Activated B cell treated with CpG ODN at 0.5 μM for 24 hours (primary cell): ENCODE measurements around the gene CHST13. TPM values are rescaled to one million over a fixed set of nuclear protein-coding genes. Genes with fewer than 3 reads are reported as not detected.
"Not testable (repeated sequence)": the region's sequence is repeated elsewhere in the genome, so short reads cannot be mapped to it uniquely, and the experiment has no call there.

ENCODE experiments used
- ATAC-seq: fragments of 200-7000 bp; cut with Tn5 transposase; one replicate; pipeline ENCODE4 v1.10.0; 2021; ENCODE audit warnings: low read depth, mild to moderate bottlenecking, moderate library complexity
- CTCF ChIA-PET: fragments of 350-600 bp; sonication (Branson Sonifier 250); formaldehyde crosslinking; loops from one replicate; lab custom pipeline; 2021; ENCODE audit warnings: antibody characterized with exemption; lab: Charles Lee
- POLR2A ChIA-PET: fragments of 350-600 bp; sonication (Branson Sonifier 250); formaldehyde crosslinking; loops from one replicate; lab custom pipeline; 2021; ENCODE audit warnings: antibody characterized with exemption; lab: Charles Lee
- DNase-seq: peaks from one replicate; pipeline ENCODE4 v3.0.0; 2022
- H3K27ac Mint-ChIP-seq: one replicate; pipeline ENCODE4 v1.8.0; 2020; ENCODE audit warnings: mixed read lengths
- H3K27me3 Mint-ChIP-seq: one replicate; pipeline ENCODE4 v1.8.0; 2021; ENCODE audit warnings: mixed read lengths
- H3K36me3 Mint-ChIP-seq: one replicate; pipeline ENCODE4 v1.8.0; 2021; ENCODE audit warnings: low read depth, mixed read lengths
- H3K4me1 Mint-ChIP-seq: one replicate; pipeline ENCODE4 v1.8.0; 2021; ENCODE audit warnings: mixed read lengths
- H3K4me3 Mint-ChIP-seq: one replicate; pipeline ENCODE4 v1.8.0; 2020; ENCODE audit warnings: mild to moderate bottlenecking, mixed read lengths
- H3K9me3 Mint-ChIP-seq: one replicate; pipeline ENCODE4 v1.8.0; 2020; ENCODE audit warnings: mixed read lengths
- CTCF ChIP-seq: fragments of 200-600 bp; IDR thresholded peaks from one replicate; pipeline ENCODE4 v1.8.0; 2022; ENCODE audit warnings: antibody characterized with exemption, mild to moderate bottlenecking
- intact Hi-C: fragments of 100-400 bp; cut with micrococcal nuclease; formaldehyde crosslinking; loops from one replicate; pipeline ENCODE4 v1.15.1; 2024
- total RNA-seq: library from RNA; stranded (reverse); gene quantifications from 2 replicates; pipeline ENCODE4 v1.2.3, GENCODE V29; 2022

CHST13 gene
- total RNA-seq, 1 donor from 2014 or later: not detected

GRCh38 chr3:126529585-126530170, 5.7 kb downstream of the CHST13 start:
- ATAC-seq: no peak
- no peak overlapping the region for H3K4me3 Mint-ChIP-seq
- peaks cover 4% of the 10 kb centered on the region for H3K27me3 Mint-ChIP-seq
- ChIA-PET CTCF (no interaction called here), POLR2A (no interaction called here)
- no peak for DNase-seq
- intact Hi-C loops: loop anchor here (10.0 kb wide), 2 partner anchors 125 to 225 kb away; partner anchors contain the start of gene TXNRD3
- no peaks in the 10 kb centered on the region for H3K4me1 Mint-ChIP-seq
- TF ChIP-seq CTCF: no peak
- no peak overlapping the region for H3K27ac Mint-ChIP-seq
- no peaks in the 10 kb centered on the region for H3K9me3 Mint-ChIP-seq
- H3K36me3 Mint-ChIP-seq: no peaks in the 10 kb centered on the region

GRCh38 chr3:126530171-126531050, 6.5 kb downstream of the CHST13 start:
- ATAC-seq: no peak
- H3K36me3 Mint-ChIP-seq: no peaks in the 10 kb centered on the region
- ChIA-PET POLR2A (no interaction called here), CTCF (no interaction called here)
- H3K9me3 Mint-ChIP-seq: no peaks in the 10 kb centered on the region
- no peaks in the 10 kb centered on the region for H3K4me1 Mint-ChIP-seq
- H3K27ac Mint-ChIP-seq: no peak overlapping the region
- no peak overlapping the region for H3K4me3 Mint-ChIP-seq
- DNase-seq: no peak
- TF ChIP-seq CTCF: no peak
- intact Hi-C loops: no loop called here
- H3K27me3 Mint-ChIP-seq: no peaks in the 10 kb centered on the region

GRCh38 chr3:126531051-126531330, 7.0 kb downstream of the CHST13 start:
- H3K27ac Mint-ChIP-seq: no peak overlapping the region
- TF ChIP-seq CTCF: no peak
- ATAC-seq (no peak), DNase-seq (no peak)
- no peak overlapping the region for H3K4me3 Mint-ChIP-seq
- POLR2A ChIA-PET: no interaction called here
- no peaks in the 10 kb centered on the region for H3K9me3 Mint-ChIP-seq
- no peaks in the 10 kb centered on the region for H3K27me3 Mint-ChIP-seq
- CTCF ChIA-PET: no interaction called here
- no peaks in the 10 kb centered on the region for H3K36me3 Mint-ChIP-seq
- intact Hi-C loops: no loop called here
- H3K4me1 Mint-ChIP-seq: no peaks in the 10 kb centered on the region

- TF ChIP-seq CTCF: no peak
- Mint-ChIP-seq H3K27me3 (no peaks in the 10 kb centered on the region), H3K4me3 (no peak overlapping the region), H3K36me3 (no peaks in the 10 kb centered on the region), H3K9me3 (no peaks in the 10 kb centered on the region), H3K4me1 (no peaks in the 10 kb centered on the region), H3K27ac (no peak overlapping the region)
- POLR2A ChIA-PET: no interaction called here
- intact Hi-C loops: no loop called here
- CTCF ChIA-PET: no interaction called here
- DNase-seq (no peak), ATAC-seq (no peak)
Measured at GRCh38 chr3:126533506-126533905, 9.6 kb downstream of the CHST13 start.

GRCh38 chr3:126534716-126535115, 10.8 kb downstream of the CHST13 start:
- POLR2A ChIA-PET, H3K27me3 Mint-ChIP-seq, H3K27ac Mint-ChIP-seq, H3K4me3 Mint-ChIP-seq, H3K9me3 Mint-ChIP-seq, H3K36me3 Mint-ChIP-seq, CTCF ChIA-PET, DNase-seq, ATAC-seq, intact Hi-C loops, H3K4me1 Mint-ChIP-seq: not testable (repeated sequence)
